ENCODE results near the gene COL9A1. TPM values are rescaled to one million over a fixed set of nuclear protein-coding genes. Genes with fewer than 3 reads are reported as not detected.

COL9A1 gene
- total and polyA plus RNA-seq, 2 donors (not counting 1 experiment from before 2014, with no cell fraction given) = not detected

GRCh38 chr6:70266142-70266541, 36.7 kb downstream of the COL9A1 start:
- Histone ChIP-seq H3K4me3 (ENCODE audit: control extremely low read depth in 1 of 5, extremely low read depth in 1 of 5, insufficient read depth in 1 of 5, low read depth in 2 of 5, low read length in 4 of 5) (no peak overlapping the region), H3K9me3 (ENCODE audit: control extremely low read depth in 1 of 3, control insufficient read depth in 2 of 3, insufficient read depth in 1 of 3, low read length in 2 of 3) (no peaks in the 10 kb centered on the region), H3K79me2 (ENCODE audit: control insufficient read depth, insufficient read depth, low read length) (no peaks in the 10 kb centered on the region), H4K20me1 (ENCODE audit: control insufficient read depth, insufficient read depth, low read length, poor library complexity, severe bottlenecking) (no peaks in the 10 kb centered on the region), H3K4me2 (replicated peaks; ENCODE audit: low read depth, low read length, poor library complexity, severe bottlenecking) (no peak overlapping the region), H2AFZ (ENCODE audit: insufficient read depth, low read depth, low read length, poor library complexity, severe bottlenecking) (no peak overlapping the region), H3K4me1 (ENCODE audit: control insufficient read depth in 2 of 2, insufficient read depth in 2 of 2, low read length in 2 of 2) (no peaks in the 10 kb centered on the region), H3K9ac (ENCODE audit: low read length) (no peak overlapping the region), H3K27me3 (replicated peaks in 1 of 4; ENCODE audit: control extremely low read depth in 1 of 4, control insufficient read depth in 3 of 4, insufficient read depth in 4 of 4, low read length in 3 of 4) (peaks cover 0 to 7% (median 0%) of the 10 kb centered on the region in 4 experiments), H3K27ac (ENCODE audit: low read length in 2 of 2) (no peak overlapping the region), H3K36me3 (replicated peaks in 1 of 2; ENCODE audit: control extremely low read depth in 1 of 2, control insufficient read depth in 1 of 2, extremely low read depth in 1 of 2, insufficient read depth in 2 of 2, low read length in 1 of 2) (no peaks in the 10 kb centered on the region)
- peaks cover 10% of the 10 kb centered on the region for H3K27me3 Mint-ChIP-seq
- CTCF ChIA-PET = interaction anchor here (1.2 kb wide), 1 partner anchor 45 kb away, joined by 3 read pairs; no protein-coding TSS in a partner anchor
- H3K27ac Mint-ChIP-seq = no peak overlapping the region
- WGBS (ENCODE audit: insufficient coverage) = no CpG with 5 or more reads among the region's 2 CpGs
- no peak for ATAC-seq (ENCODE audit: low read depth)
- TF ChIP-seq CTCF (IDR thresholded peaks at IDR 0.05) = no peak
- TF ChIP-seq EZH2 (IDR thresholded peaks at IDR 0.05; ENCODE audit: borderline replicate concordance, insufficient read depth, low read depth, low read length, poor library complexity, severe bottlenecking) = no peak
- intact Hi-C loops (cut with micrococcal nuclease) = no loop called here
- POLR2A ChIA-PET = no interaction called here
- H3K4me1 Mint-ChIP-seq = no peaks in the 10 kb centered on the region
- no peak for DNase-seq
- H3K9me3 Mint-ChIP-seq (ENCODE audit: insufficient read depth) = no peaks in the 10 kb centered on the region
- H3K4me3 Mint-ChIP-seq = no peak overlapping the region

GRCh38 chr6:70264306-70264705, 38.6 kb downstream of the COL9A1 start:
- CTCF ChIA-PET = no interaction called here

More at GRCh38 chr6:70264306-70264705, 38.6 kb downstream of the COL9A1 start:
- Histone ChIP-seq H3K79me2 (ENCODE audit: control insufficient read depth, insufficient read depth, low read length) (no peaks in the 10 kb centered on the region), H3K4me2 (replicated peaks; ENCODE audit: low read depth, low read length, poor library complexity, severe bottlenecking) (no peak overlapping the region), H3K27ac (ENCODE audit: low read length in 2 of 2) (no peak overlapping the region), H3K27me3 (replicated peaks in 1 of 4; ENCODE audit: control extremely low read depth in 1 of 4, control insufficient read depth in 3 of 4, insufficient read depth in 4 of 4, low read length in 3 of 4) (peaks cover 0 to 7% (median 0%) of the 10 kb centered on the region in 4 experiments), H3K9ac (ENCODE audit: low read length) (no peak overlapping the region), H2AFZ (ENCODE audit: insufficient read depth, low read depth, low read length, poor library complexity, severe bottlenecking) (no peak overlapping the region), H3K9me3 (ENCODE audit: control extremely low read depth in 1 of 3, control insufficient read depth in 2 of 3, insufficient read depth in 1 of 3, low read length in 2 of 3) (no peaks in the 10 kb centered on the region), H3K4me3 (ENCODE audit: control extremely low read depth in 1 of 5, extremely low read depth in 1 of 5, insufficient read depth in 1 of 5, low read depth in 2 of 5, low read length in 4 of 5) (no peak overlapping the region), H3K36me3 (replicated peaks in 1 of 2; ENCODE audit: control extremely low read depth in 1 of 2, control insufficient read depth in 1 of 2, extremely low read depth in 1 of 2, insufficient read depth in 2 of 2, low read length in 1 of 2) (no peaks in the 10 kb centered on the region), H4K20me1 (ENCODE audit: control insufficient read depth, insufficient read depth, low read length, poor library complexity, severe bottlenecking) (no peaks in the 10 kb centered on the region), H3K4me1 (ENCODE audit: control insufficient read depth in 2 of 2, insufficient read depth in 2 of 2, low read length in 2 of 2) (no peaks in the 10 kb centered on the region)
- H3K4me3 Mint-ChIP-seq = no peak overlapping the region
- H3K27me3 Mint-ChIP-seq = peaks cover 14% of the 10 kb centered on the region
- no peak overlapping the region for H3K27ac Mint-ChIP-seq
- intact Hi-C loops (cut with micrococcal nuclease) = no loop called here
- TF ChIP-seq CTCF (IDR thresholded peaks at IDR 0.05) (no peak), EZH2 (IDR thresholded peaks at IDR 0.05; ENCODE audit: borderline replicate concordance, insufficient read depth, low read depth, low read length, poor library complexity, severe bottlenecking) (no peak)
- DNase-seq (no peak), ATAC-seq (ENCODE audit: low read depth) (no peak)
- no peaks in the 10 kb centered on the region for H3K4me1 Mint-ChIP-seq
- POLR2A ChIA-PET = no interaction called here
- H3K9me3 Mint-ChIP-seq (ENCODE audit: insufficient read depth) = no peaks in the 10 kb centered on the region

Data from B cell (primary cell).